ENCODE results near the gene CSNK1G1.
A peak's percentile ranks its signal among the peaks of the same experiment; 100 is the strongest.
"Not testable (repeated sequence)": the region's sequence is repeated elsewhere in the genome, so short reads cannot be mapped to it uniquely, and the experiment has no call there.

CSNK1G1 gene

GRCh38 chr15:64348455-64348854, 7.5 kb downstream of the CSNK1G1 start:
- no peak for DNase-seq

- not testable (repeated sequence) for DNase-seq
Measured at GRCh38 chr15:64346242-64346641, 9.7 kb downstream of the CSNK1G1 start.

DNA sequence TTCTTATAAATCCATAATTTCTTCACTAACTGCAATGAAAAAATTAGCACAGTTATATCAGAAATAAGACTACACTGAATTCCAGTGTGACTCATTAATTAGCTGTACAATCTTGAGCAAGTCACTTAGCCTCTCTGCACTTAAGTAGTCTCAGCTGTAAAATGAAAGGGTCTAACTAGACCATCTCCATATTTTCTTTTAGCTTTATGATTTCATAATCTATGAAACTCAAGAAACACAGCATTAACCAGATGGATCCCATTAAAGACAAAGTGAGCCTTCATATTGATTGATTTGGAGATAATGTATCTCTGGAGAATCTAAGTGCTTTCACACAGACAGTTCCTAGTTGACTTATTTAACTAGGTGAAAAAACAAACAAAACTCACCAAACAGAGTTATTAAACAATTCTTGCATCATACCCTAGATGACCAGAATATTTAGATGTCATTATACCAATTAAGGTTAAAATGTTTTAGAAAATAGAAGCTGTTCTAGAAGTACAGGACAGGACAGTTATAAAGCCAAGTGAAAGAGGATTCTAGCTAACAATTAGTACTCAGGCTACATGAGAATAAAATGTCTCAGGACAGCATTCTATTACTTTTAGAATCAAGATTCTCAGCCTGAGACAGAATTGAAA, 11.2 kb downstream of the CSNK1G1 start:
- DNase-seq, result no peak

GRCh38 chr15:64343841-64344240, 12.1 kb downstream of the CSNK1G1 start:
- no peak for DNase-seq

DNA sequence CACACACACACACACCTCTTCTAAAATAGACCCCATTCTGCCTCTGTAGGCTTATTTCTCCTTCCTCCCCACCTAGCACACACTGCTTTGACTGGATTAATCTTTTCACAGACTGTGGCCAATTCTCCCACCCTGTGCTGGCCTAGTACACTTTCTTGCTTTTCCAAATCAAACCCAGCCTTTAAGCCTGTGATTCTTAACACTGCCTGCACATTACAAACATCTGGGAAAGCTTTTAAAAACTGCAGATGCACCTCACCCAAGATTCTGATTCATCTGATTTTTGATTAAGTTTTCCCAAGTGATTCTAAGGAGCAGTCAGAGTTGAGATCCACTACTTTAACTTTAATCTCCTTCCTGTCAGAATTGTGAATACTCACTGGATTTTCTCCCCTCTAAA, 12.8 kb downstream of the CSNK1G1 start:
- DNase-seq, result no peak

DNA sequence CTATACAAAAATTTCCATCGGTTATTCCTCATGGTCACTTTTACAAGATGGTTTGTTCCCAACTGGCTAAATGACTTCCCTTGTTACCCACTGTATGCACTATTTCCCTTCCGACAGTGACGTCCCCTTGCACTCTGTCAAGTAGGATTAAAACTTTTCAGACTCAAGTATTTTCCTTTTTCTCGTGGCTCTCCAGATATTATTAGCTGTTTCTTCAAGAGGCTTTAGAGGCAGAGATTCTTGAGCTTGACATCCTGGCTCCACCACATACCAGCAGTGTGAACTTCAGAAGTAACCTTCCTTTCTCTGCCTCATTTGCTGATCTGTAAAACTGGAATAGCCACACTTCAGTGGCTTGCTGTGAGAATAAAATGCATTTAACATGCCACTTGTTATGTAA, 14.0 kb downstream of the CSNK1G1 start:
- no peak for DNase-seq

DNA sequence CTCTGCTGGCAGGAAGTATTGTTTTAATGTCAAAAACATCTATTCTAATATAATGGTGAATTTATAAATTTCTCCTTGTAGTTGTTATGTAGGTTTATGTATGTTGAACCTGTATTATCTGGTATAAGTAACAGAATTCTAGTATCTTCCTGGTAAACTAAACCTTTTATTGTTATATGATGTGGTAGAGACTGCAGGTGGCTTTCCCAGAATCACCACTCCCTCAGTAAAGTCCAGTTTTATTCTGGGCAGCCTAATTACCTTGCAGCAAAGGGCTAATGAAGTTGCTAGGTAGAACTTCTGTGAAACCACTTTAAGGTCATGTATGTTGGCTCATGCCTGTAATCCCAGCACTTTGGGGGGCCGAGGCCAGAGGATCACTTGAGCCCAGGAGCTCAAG, 15.6 kb downstream of the CSNK1G1 start:
- no peak for DNase-seq

- no peak for DNase-seq
Measured at GRCh38 chr15:64337761-64338160, 18.2 kb downstream of the CSNK1G1 start.

- peak; percentile 12 to 42 for DNase-seq
Measured at GRCh38 chr15:64333986-64334929, 21.7 kb downstream of the CSNK1G1 start.

GRCh38 chr15:64333516-64333915, 22.5 kb downstream of the CSNK1G1 start:
- DNase-seq, result no peak

DNA sequence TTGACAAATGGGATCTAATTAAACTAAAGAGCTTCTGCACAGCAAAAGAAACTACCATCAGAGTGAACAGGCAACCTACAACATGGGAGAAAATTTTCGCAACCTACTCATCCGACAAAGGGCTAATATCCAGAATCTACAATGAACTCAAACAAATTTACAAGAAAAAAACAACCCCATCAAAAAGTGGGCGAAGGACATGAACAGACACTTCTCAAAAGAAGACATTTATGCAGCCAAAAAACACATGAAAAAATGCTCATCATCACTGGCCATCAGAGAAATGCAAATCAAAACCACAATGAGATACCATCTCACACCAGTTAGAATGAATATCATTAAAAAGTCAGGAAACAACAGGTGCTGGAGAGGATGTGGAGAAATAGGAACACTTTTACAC, 24.3 kb downstream of the CSNK1G1 start:
- DNase-seq, result not testable (repeated sequence)

DNA sequence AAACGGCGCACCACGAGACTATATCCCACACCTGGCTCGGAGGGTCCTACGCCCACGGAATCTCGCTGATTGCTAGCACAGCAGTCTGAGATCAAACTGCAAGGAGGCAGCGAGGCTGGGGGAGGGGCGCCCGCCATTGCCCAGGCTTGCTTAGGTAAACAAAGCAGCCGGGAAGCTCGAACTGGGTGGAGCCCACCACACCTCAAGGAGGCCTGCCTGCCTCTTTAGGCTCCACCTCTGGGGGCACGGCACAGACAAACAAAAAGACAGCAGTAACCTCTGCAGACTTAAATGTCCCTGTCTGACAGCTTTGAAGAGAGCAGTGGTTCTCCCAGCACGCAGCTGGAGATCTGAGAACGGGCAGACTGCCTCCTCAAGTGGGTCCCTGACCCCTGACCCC, 29.0 kb downstream of the CSNK1G1 start:
- DNase-seq, result not testable (repeated sequence)

DNA sequence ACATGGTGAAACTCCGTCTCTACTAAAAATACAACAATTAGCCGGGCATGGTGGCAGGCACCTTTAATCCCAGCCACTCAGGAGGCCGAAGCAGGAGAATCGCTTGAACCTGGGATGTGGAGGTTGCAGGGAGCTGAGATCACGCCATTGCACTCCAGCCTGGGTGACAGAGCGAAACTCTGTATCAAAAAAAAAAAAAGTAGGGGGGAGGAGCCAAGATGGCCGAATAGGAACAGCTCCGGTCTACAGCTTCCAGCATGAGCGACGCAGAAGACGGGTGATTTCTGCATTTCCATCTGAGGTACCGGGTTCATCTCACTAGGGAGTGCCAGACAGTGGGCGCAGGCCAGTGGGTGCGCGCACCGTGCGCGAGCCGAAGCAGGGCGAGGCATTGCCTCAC, 29.5 kb downstream of the CSNK1G1 start:
- DNase-seq, result not testable (repeated sequence)

DNA sequence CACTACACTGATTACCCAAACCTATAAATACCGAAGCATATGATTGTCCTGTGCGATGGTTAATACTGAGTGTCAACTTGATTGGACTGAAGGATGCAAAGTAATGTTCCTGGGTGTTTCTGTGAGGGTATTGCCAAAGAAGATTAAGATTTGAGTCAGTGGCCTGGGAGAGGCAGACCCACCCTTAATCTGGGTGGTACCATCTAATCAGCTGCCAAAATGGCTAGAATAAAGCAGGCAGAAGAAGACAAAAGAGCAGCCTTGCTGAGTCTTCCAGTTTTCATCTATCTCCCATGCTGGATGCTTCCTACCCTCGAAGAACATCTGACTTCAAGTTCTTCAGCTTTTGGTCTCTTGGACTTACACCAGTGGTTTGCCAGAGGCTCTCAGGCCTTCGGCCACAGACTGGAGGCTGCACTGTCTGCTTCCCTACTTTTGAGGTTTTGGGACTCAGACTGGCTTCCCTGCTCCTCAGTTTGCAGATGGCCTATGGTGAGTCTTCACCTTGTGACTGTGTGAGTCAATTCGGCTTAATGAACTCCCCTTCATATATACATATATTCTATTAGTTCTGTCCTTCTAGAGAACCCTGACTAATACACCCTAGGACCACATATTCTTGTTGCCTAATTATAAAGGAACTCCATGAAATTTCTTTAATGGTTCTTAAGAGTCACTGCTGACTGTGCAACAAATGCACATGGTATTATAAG, 31.7 kb downstream of the CSNK1G1 start:
- DNase-seq, result no peak

- DNase-seq, result no peak
Measured at GRCh38 chr15:64315216-64315615, 40.8 kb downstream of the CSNK1G1 start.

GRCh38 chr15:64314456-64314855, 41.5 kb downstream of the CSNK1G1 start:
- DNase-seq, result no peak

- DNase-seq, result no peak
Measured at GRCh38 chr15:64311566-64311965, 44.4 kb downstream of the CSNK1G1 start.

DNA sequence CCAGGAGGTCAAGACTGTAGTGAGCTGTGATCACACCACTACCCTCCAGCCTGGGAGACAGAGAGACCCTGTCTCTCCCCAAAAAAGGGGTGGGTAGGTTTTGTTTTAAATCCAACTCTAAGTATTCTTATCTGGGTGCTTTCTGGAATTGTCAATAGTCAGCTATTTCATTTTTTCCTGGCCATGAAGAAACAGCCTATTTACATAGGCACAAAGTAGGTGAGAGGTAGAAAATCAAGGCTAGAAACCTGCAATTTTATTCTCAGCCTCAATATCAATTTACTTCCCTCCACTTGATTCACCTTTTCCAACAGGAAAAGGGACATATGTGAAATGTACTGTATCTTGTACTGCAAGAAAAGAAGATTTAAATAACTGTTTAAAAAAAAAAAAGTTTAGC, 45.9 kb downstream of the CSNK1G1 start:
- no peak for DNase-seq

DNA sequence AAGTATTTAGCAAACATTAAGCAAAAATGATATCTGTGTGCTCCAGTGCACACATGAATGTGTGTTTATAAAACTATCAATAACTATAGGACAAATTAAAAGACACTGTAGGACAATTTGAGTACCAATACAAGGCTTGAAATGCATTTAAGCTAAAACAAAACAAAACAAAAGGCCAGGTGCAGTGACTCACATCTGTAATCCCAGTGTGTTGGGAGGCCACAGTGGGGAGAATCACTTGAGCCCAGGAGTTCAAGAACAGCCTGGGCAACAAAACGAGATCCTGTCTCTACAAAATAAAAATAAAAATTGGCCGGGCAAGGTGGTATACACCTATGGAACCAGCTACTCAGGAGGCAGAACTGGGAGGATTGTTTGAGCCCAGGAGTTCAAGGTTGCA, 50.7 kb downstream of the CSNK1G1 start:
- DNase-seq, result no peak

GRCh38 chr15:64289550-64289949, 66.4 kb downstream of the CSNK1G1 start:
- DNase-seq, result no peak

DNA sequence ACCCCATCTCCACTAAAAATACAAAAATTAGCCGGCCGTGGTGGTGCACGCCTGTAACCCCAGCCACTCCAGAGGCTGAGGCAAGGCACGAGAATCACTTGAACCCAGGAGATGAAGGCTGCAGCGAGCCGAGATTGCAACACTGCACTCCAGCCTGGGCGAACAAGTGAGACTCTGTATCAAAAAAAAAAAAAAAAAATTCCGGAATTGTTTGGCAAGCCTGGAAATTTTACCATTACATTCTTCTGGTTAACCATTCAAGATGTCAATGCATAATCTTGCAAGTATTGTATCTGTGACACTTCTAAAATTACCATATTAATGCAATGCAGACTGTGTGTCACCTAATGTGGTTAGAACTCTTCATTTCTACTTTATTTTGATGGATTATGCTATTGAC, 67.0 kb downstream of the CSNK1G1 start:
- DNase-seq, result no peak

GRCh38 chr15:64288577-64288976, 67.4 kb downstream of the CSNK1G1 start:
- DNase-seq, result no peak

DNA sequence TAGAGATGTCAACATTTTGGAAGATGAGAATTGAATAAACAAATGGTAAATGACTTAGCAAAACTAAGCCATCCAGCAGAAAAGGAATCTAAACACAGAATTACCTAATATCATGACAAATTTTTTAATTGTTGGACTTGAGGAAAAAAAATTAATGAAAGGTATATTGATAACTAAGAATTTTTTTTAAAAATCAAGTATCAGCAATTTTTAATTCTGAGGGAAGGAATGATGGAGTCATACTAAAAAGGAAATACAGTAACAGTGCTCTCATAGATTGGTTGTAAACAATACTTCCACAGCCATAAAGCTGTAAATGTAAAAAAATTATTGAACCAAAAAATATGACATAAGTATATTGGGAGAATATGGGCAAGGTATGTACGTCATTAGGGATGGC, 68.0 kb downstream of the CSNK1G1 start:
- no peak for DNase-seq

DNA sequence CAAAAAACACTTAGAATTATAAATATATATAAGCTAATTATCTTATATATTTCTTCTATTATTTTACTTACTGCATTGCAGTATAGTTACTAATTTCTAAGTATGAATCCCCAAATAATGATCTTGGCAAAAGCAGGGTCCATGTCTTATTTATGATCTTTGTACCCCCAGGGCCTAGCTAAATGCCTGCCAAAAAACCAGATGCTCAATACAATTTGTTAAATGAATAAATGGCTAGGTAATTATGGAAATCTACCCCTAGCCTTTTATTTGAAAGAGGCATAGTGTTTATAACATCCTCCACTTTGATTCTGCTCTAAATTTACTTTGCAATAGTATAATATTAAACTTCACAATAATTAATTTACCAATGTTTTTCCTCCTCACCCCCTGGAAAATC, 69.5 kb downstream of the CSNK1G1 start:
- DNase-seq, result no peak

Measured in stimulated activated CD4-positive, alpha-beta T cell treated with anti-CD3 and anti-CD28 coated beads, Interleukin-4, amount 100 ng/mL, for 4 hours (primary cell).